GM08714 (cell line): Measurements from ENCODE around the gene SGO2.
"Not testable (repeated sequence)": the region's sequence is repeated elsewhere in the genome, so short reads cannot be mapped to it uniquely, and the experiment has no call there.

Source experiments
- H3K4me3 ChIP-seq: fragments of 200-500 bp; sonication (Bioruptor generic); 2 replicates; pipeline ENCODE4 v1.5.1; 2014; ENCODE audit warnings: mild to moderate bottlenecking, low read length, inconsistent platforms
- ZNF274 ChIP-seq: IDR thresholded peaks from 2 replicates; pipeline ENCODE4 v1.6.1; 2012; ENCODE audit warnings: mild to moderate bottlenecking, low read depth, low read length

SGO2 gene

DNA sequence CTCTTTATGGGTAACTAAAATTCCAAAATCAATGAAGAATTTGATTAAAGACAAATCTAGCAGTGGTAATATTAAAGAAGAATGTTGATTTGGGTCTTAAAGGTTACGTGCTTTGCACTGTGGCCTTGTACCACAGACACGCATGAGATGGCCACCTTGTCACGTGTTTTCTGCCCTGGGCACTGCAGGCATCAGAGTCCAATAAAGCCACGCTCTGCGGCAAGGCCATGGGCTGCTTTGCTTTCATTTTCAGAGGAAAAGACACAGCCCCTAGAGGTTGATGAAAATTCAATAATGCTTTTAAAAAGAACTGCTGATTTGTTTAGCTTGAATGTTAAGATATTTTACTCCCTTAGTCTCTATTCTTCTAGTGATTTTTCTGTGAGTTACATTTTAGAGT, 90.2 kb downstream of the SGO2 start:
- no peak for TF ChIP-seq ZNF274
- H3K4me3 ChIP-seq: peak overlapping the region; percentile 48; the same call in 1 of the 2 replicates

DNA sequence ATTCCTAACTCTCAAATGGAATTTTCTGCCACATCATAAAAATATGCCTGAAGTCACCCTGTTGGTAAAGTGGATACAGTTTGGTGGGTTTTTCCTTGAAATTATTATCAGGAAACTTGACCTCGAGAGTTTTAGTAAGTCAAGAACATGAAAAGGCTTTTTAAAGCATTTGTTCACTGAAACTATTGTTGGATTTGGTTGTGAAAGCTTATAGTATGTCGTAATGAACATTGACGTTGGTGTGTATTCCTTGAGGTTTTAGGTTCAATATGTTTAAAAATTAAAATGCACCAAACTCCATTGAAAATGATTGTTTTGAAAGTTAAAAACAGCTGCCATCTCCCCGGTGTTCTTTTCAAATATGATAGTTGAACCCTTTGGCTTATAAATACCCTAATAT, 90.6 kb downstream of the SGO2 start:
- no peak overlapping the region for H3K4me3 ChIP-seq
- no peak for TF ChIP-seq ZNF274

DNA sequence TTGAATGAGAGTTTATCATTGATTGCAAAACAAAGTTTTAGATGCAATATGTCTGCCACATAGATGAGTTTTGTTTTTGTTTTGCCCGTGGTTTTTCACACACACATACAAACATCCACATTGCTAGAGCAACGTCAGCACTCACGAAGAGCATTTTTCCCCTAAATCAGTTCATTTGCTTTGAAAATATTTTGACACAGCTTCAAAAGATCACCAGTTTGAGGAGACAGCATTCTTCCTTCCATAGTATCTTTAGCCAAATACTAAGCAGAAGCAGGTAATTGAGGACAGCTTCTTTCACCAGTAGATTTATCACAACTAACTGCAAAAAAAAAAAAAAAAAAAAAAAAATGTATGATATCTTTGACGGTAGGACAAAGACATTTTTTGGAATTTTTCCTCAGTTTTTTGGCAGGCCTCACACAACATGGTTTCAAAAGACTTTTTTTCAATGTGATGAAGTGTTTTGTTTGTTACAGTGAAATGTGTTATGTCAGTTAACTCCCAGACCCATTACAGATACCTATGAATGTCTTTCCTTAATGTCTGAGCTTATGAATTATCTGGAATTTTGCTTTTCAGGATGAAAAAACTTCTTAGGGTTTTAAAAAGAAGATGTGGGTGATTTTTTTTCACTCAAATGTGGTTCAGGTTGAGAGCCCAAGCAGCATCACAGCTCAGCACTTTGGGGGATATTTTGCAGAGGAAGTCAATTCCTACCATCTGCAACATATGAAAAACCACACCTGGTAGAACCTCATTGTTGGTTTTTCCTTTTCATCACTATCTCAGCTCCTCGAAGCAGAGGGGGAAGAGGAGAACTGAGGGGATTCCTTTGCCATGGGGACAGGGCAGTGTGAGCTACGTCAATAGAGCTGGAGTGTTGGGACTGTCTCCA, 91.4 kb downstream of the SGO2 start:
- H3K4me3 ChIP-seq: no peak overlapping the region
- no peak for TF ChIP-seq ZNF274

DNA sequence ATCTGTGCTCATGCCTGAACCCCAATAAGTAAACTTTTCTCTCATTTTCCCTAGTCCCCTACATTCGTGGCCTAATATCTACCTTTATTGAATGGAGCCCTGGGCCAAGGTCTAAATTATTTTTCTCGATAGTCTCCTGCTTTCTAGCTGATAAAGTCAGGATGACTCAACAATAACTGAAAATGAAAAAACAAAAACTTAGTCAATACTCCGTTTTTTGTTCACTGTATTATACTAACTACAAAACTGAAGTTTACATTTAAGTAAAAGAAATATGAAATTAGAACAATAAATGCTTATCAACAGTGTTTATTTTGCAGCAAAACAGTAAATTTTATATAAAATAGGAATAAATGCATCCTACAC, 92.0 kb downstream of the SGO2 start:
- no peak overlapping the region for H3K4me3 ChIP-seq
- TF ChIP-seq ZNF274: no peak

DNA sequence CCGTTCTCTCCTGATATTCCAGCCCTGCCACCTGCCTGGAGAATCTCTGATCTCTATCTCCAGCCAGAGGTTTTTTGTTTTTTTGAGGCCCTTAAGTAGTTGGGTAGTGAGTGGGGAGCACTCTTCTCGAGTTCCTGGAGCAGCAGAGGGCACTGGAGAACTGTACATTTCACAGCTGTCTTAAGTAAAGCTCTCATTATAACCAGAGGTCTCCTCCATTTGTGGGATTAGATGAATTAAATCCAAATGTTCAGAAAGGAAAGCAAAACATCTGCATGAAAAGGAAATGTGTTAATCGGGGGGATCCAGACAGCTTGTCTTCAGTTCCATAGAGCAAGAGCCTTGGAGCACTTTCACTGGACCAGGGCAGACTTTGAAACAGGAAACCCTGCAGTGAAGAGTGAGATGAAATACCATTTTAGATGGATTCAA, 92.6 kb downstream of the SGO2 start:
- no peak for TF ChIP-seq ZNF274
- no peak overlapping the region for H3K4me3 ChIP-seq

DNA sequence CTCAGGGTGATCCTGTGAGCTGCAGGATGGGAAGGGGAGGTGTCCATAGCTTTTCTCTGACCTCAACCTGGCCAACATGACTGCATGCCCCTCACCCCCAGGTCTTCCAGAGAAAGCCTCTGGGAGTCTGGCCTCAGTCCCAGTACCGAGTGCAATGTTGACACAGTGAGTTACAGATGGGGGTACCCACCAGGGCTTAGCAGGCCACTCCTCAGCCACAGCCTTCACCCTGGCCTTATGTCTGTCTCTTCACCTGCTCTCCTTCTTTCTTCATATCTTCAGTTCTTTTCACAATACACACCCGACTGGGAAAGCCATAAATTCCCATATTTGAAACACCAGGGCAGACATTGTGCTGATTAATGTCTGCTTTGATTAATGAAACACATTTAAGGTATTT, 93.3 kb downstream of the SGO2 start:
- no peak overlapping the region for H3K4me3 ChIP-seq
- no peak for TF ChIP-seq ZNF274

DNA sequence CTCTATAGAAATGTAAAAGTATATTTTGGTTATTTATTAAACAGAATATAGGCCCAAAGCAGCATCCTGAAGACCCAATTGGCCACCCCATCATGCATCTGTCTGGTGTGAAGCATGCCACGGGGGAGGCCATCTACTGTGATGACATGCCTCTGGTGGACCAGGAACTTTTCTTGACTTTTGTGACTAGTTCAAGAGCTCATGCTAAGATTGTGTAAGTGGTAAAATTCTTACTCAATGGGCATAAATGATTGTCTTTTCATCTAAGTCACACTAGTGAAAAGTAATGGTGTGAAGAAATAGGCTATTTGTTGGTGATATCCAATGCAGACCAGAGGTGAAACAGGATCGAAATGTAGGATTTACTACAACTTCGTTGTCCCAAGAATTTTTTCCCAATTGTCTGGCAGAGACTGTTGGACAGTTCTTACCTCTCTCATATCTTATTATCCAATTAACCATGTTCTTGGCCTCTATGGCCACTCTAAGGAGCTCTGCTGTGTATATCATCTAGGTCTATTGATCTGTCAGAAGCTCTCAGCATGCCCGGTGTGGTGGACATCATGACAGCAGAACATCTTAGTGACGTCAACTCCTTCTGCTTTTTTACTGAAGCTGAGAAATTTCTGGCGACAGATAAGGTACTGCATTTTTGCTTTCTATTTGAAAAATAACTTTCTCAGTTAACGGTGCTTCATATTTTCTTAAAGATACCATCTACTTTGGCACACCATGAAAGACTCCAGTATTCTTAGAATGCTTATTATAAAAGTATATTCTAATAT, 94.8 kb downstream of the SGO2 start:
- TF ChIP-seq ZNF274: no peak
- H3K4me3 ChIP-seq: no peak overlapping the region

DNA sequence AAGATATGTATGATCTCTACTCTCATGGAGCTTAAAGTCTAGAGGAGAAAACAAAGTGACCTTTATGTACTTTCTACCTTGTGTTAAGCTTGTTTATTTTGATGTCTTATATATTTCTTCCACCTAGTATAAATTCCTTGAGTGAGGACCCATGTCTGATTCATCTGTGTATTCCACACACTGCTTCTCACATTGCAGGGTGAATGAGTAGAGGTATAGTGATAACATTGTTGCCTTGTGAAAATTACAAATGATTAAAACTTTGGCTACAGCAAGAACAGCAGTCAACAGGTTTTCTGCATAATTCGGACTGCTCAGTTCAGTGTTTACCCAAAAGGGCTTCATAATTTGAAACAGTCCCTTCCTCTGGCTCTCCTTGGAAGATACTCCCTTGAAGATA, 96.1 kb downstream of the SGO2 start:
- no peak for TF ChIP-seq ZNF274
- H3K4me3 ChIP-seq: no peak overlapping the region

DNA sequence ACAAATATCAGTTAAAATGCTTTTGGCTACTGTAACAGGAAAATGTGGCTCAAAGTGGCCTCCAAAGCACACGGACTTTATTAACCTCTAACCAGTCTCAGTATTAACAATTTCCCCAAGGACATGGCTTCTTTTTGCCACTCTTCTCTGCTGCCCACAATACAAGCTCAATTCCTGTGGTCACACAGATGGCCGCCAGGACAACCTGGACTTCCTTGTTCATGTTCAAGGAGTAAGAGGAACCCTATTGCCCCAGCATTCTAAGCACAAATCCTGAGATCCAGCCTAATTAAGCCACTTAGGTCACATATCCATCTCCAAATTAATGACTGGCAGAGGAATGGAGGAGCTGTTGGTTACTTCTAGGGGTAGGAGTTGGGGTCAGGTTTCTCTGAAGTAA, 98.0 kb downstream of the SGO2 start:
- TF ChIP-seq ZNF274: no peak
- H3K4me3 ChIP-seq: no peak overlapping the region

DNA sequence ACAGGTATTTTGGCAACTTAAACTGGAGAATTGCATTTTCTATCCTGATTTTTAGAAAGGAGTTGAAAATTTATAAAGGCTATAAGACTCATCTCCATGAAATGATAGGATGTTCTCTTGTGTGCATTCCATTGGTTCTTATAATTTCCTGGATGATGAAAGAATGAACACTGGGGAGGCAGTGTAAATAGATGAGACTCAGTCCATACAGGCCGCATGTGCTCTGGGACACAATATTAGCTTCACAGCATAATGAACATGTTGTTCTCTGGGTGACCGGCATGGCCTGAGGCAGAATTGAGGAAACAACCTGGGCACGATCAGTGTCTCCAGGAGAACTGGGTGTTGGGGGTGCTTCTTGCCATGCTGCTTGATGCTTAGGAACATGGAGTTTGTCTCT, 98.7 kb downstream of the SGO2 start:
- no peak overlapping the region for H3K4me3 ChIP-seq
- no peak for TF ChIP-seq ZNF274

DNA sequence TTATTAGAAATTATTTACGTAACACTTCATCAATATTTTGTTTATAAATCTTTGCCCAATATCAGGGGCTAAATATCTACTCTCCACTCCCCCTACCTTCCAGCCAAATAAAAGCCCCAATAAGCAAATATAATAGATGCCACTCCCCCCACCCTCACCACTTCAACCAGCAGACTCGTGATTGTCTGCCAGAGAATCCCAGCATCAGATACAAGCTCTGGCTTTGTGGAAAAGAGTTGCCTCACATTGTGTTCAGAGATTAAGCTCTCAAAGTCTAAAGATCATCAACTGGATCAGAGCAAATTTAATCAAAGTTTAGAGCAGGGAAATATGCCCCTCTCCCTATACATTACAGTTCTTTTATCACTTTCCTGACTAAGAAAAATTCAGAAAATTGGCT, 99.3 kb downstream of the SGO2 start:
- no peak for TF ChIP-seq ZNF274
- H3K4me3 ChIP-seq: no peak overlapping the region

DNA sequence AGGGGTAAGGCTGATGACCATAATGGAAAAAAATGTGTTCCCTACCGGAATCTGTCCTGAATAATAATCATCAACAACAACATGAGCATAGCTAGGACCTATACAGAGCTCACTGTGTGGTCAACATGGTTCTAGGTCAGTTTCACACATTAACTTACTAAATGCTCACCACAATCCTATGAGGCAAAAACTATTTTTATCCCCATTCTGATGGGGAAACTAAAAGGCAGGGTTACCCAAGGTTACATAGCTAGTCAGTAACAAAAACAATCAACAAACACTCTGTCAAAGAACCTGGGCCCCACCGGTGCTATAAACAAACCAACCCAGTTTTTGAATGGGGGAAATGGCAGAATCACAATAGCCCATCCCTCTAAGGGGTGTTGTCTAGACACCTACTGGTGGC, 100.0 kb downstream of the SGO2 start:
- no peak overlapping the region for H3K4me3 ChIP-seq
- no peak for TF ChIP-seq ZNF274

DNA sequence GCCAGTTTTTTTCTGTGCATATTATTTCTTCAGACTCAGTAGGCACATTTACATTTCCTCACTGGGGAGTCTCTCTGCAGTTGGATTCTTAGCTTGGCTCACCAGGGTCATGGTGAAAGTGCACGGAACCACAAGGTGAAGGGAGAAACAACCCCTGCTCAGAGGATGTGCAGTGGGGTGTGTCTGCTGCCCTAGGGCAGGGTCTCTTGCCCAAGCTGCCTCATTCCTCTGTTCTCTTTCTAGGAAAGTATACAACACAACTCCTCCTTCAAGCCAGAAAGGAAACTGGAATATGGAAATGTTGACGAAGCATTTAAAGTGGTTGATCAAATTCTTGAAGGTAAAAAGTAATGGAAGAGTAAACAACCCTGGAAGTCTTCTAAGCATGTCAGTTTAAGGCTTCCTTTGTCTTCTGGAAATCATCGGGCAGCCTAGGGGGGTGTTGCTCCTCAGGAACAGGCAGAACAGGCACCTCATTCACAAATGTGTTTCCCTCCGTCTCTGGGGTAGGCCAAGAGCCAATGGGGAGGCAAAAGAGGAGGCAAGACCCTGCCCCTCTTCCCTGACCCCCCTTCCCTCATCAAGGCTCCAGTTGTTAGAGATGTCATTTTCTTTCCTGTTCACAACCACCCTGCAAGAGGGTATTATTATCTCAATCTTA, 101.2 kb downstream of the SGO2 start:
- no peak for TF ChIP-seq ZNF274
- H3K4me3 ChIP-seq: no peak overlapping the region

DNA sequence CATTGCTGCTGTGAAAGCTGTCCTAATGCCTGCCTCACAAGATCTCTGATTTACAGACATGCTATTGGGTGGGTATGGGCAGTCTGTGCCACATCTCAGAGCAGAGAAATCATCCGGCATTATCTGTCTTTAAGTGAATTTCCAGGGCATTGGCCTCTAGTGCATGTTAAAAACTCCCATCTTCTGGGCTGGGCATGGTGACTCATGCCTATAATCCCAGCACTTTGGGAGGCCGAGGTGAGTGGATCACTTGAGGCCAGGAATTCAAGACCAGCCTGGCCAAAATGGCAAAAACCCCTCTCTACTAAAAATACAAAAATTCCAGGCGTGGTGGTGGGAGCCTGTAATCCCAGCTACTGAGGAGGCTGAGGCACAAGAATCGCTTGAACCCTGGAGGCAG, 102.5 kb downstream of the SGO2 start:
- not testable (repeated sequence) for H3K4me3 ChIP-seq

DNA sequence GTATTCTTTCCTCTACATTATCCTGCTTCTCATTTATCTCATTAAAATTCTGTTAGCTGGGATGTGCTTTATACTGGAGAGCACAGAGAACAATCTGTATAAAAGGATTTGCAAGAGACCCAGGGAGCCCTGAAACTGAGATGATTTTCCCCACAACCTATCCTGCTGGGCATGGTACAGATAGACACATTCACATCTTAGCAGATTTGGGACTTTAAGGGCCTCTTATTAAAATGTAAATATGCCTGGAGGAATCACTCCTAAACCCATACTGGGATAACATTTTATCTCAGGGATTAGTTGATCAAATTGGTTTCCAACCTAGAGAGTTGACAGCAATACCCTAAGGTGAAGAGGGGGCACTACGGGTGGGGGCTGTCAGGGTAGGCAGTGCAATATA, 105.3 kb downstream of the SGO2 start:
- H3K4me3 ChIP-seq: no peak overlapping the region
- TF ChIP-seq ZNF274: no peak
